ENCODE data around the gene FBXO24. TPM values are rescaled to one million over a fixed set of nuclear protein-coding genes. Genes with fewer than 3 reads are reported as not detected.

Gene FBXO24
- total RNA-seq, 1 donor from 2014 or later, result 0.52 TPM

GRCh38 chr7:100572949-100573675 is 13.0 kb upstream of the FBXO24 start:
- H3K27me3 Mint-ChIP-seq (ENCODE audit: low read depth, unreplicated experiment), result peaks cover 5% of the 10 kb centered on the region
- Histone ChIP-seq H3K4me1 (ENCODE audit: insufficient read depth, low read length) (peaks cover 24% of the 10 kb centered on the region), H3K79me2 (ENCODE audit: insufficient read depth, low read length) (no peaks in the 10 kb centered on the region), H4K20me1 (ENCODE audit: insufficient read depth, low read length) (no peaks in the 10 kb centered on the region), H3K4me2 (ENCODE audit: low read length) (no peak overlapping the region), H3K27me3 (ENCODE audit: insufficient read depth, low read length) (no peaks in the 10 kb centered on the region), H3K36me3 (ENCODE audit: insufficient read depth, low read length) (no peaks in the 10 kb centered on the region), H2AFZ (ENCODE audit: low read depth, low read length) (no peak overlapping the region), H3K9me3 (ENCODE audit: insufficient read depth, low read depth, low read length) (no peaks in the 10 kb centered on the region), H3K4me3 (ENCODE audit: insufficient read depth, low read depth, low read length) (no peak overlapping the region), H3K27ac (ENCODE audit: low read depth, low read length) (no peak overlapping the region), H3K9ac (ENCODE audit: low read length) (no peak overlapping the region)
- H3K4me3 Mint-ChIP-seq (ENCODE audit: unreplicated experiment), result no peak overlapping the region
- TF ChIP-seq CTCF (IDR thresholded peaks at IDR 0.05; ENCODE audit: insufficient read depth, low read depth, low read length) (no peak), EZH2 (IDR thresholded peaks at IDR 0.05; ENCODE audit: insufficient read depth, low read length) (no peak)
- no peak for FAIRE-seq
- DNase-seq (ENCODE audit: low read depth), result no peak
- no peaks in the 10 kb centered on the region for H3K9me3 Mint-ChIP-seq (ENCODE audit: unreplicated experiment)
- peaks cover 6% of the 10 kb centered on the region for H3K4me1 Mint-ChIP-seq (ENCODE audit: low read depth, unreplicated experiment)
- no peak overlapping the region for H3K27ac Mint-ChIP-seq (ENCODE audit: unreplicated experiment)
- H3K36me3 Mint-ChIP-seq (ENCODE audit: low read depth, unreplicated experiment), result peaks cover 4% of the 10 kb centered on the region

DNA sequence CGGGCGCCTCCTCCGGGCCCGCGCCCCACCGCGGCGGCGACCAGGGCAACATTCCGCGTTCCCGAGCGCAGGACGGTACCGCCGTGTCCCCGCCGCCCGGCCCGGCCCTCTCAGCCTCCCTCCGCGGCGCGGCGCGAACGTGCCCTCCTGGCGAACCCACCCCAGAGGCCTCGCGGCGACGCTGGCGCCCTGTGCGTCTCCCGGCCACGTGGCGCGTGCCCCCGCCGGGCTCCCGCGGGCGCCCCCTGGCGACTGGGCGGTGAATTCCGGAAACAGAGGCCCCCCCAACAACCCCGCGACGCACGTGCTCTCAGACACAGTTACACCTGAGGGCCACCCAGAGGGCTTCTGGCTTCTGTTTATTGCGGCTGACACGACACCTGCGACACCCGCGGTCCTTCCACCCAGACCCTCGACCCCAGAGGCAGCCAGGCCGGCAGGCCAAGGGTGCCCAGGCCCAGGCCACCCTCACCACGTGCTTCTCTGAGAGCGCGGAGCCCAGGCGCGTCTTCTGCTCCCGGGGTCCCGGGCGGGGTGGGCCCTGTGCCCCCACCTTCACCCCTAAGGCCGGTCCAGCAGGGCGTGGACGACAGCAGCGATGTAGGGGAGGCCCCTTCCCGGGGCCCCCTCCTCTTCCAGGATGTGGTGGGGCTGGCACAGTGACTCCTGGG is 12.3 kb upstream of the FBXO24 start, which contains the start of gene SAP25:
SAP25 (minus strand) TSS at position 210 of the 671 bp plus-strand sequence; CDS start at position 52, 158 bp downstream.
- no peak within 1 kb of the TSS for H2AFZ ChIP-seq (ENCODE audit: low read depth, low read length)
- no peak for FAIRE-seq
- no peak within 1 kb of the TSS for H3K27ac Mint-ChIP-seq (ENCODE audit: unreplicated experiment)
- no peaks in the 10 kb centered on the region for H3K9me3 ChIP-seq (ENCODE audit: insufficient read depth, low read depth, low read length)
- no peaks in the 10 kb centered on the region for H3K9me3 Mint-ChIP-seq (ENCODE audit: unreplicated experiment)
- no peaks in the 10 kb centered on the region for H3K79me2 ChIP-seq (ENCODE audit: insufficient read depth, low read length)
- no peaks in the 10 kb centered on the region for H4K20me1 ChIP-seq (ENCODE audit: insufficient read depth, low read length)
- H3K27me3 Mint-ChIP-seq (ENCODE audit: low read depth, unreplicated experiment), result peaks cover 5% of the 10 kb centered on the region
- no peaks in the 10 kb centered on the region for H3K36me3 ChIP-seq (ENCODE audit: insufficient read depth, low read length)
- DNase-seq (ENCODE audit: low read depth), result no peak
- no peak within 1 kb of the TSS for H3K4me2 ChIP-seq (ENCODE audit: low read length)
- H3K4me3 Mint-ChIP-seq (ENCODE audit: unreplicated experiment), result no peak within 1 kb of the TSS
- no peak within 1 kb of the TSS for H3K9ac ChIP-seq (ENCODE audit: low read length)
- H3K36me3 Mint-ChIP-seq (ENCODE audit: low read depth, unreplicated experiment), result peaks cover 6% of the 10 kb centered on the region
- no peaks in the 10 kb centered on the region for H3K27me3 ChIP-seq (ENCODE audit: insufficient read depth, low read length)
- H3K4me3 ChIP-seq (ENCODE audit: insufficient read depth, low read depth, low read length), result no peak within 1 kb of the TSS
- TF ChIP-seq EZH2 (IDR thresholded peaks at IDR 0.05; ENCODE audit: insufficient read depth, low read length), result no peak
- TF ChIP-seq CTCF (IDR thresholded peaks at IDR 0.05; ENCODE audit: insufficient read depth, low read depth, low read length), result no peak
- peaks cover 6% of the 10 kb centered on the region for H3K4me1 Mint-ChIP-seq (ENCODE audit: low read depth, unreplicated experiment)
- H3K27ac ChIP-seq (ENCODE audit: low read depth, low read length), result no peak within 1 kb of the TSS
- H3K4me1 ChIP-seq (ENCODE audit: insufficient read depth, low read length), result peaks cover 24% of the 10 kb centered on the region
